Measurements from ENCODE around the gene PIGQ. TPM values are rescaled to one million over a fixed set of nuclear protein-coding genes. Genes with fewer than 3 reads are reported as not detected.

Gene PIGQ
- polyA plus RNA-seq, 1 of the 3 experiments (the other 2 are of a cell fraction) = 38.7 TPM

DNA sequence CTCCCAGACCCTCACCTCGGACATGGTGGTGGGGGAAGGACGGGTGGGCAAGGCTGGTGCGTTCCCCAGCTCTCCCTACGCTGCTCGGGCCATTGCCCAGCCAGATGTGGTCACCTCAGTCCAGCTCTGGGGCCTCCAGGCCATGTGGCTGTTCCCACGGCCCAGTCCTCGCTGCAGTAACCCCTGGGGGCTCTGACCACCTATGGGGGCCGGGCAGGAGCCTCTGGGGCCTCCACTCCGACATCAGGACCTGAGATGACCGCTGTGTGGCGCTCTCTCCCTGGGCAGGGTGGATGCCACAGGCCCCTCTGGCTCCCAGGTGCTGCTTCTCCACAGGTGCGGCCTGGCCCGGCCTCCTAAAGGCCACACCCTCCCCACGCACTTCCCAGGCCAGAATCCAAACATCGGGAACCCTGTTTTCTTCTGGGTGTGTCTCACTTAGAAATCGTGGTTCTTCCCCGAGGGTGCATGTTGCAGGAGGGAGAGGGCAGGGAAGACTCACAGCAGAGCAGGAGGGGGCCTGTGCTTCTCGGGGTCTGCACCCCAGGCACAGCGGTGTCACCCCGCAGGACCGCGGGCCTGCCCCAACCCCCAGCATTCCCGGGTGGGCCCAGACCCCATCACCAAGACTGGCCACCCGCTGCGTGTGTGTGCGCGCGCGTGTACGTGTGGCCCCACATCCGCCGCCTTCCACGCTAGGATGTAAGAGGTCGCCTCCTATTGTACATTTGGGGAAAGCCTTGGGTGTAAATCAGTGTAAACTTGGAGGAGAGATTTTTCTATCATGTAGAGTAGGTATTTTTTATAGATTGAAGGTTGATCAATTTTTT is 48.2 kb upstream of the PIGQ start:
- WGBS (ENCODE audit: low lambda C conversion rate) = 80% methylated on average over 11 of the region's 34 CpGs
- Histone ChIP-seq H3K4me3 (ENCODE audit: low read depth in 2 of 2, low read length in 1 of 2) (no peak overlapping the region), H3K27ac (ENCODE audit: low read depth in 2 of 2, low read length in 1 of 2) (no peak overlapping the region), H3K36me3 (replicated peaks in 1 of 2; ENCODE audit: control insufficient read depth in 1 of 2, insufficient read depth in 2 of 2, low read length in 1 of 2) (peaks cover 0 to 20% of the 10 kb centered on the region in 2 experiments), H3K4me1 (ENCODE audit: control insufficient read depth in 1 of 2, insufficient read depth in 2 of 2, low read depth in 1 of 2, low read length in 1 of 2) (peaks cover 11 to 16% of the 10 kb centered on the region in 2 experiments; a peak in 3 of 4 replicates), H3K9me3 (no peaks in the 10 kb centered on the region), H2AFZ (ENCODE audit: low read depth) (no peak overlapping the region), H4K20me1 (ENCODE audit: insufficient read depth) (peaks cover 18% of the 10 kb centered on the region), H3K27me3 (ENCODE audit: insufficient read depth) (no peaks in the 10 kb centered on the region), H3K79me2 (ENCODE audit: insufficient read depth) (peaks cover 13% of the 10 kb centered on the region; the same call in 1 of the 2 replicates), H3F3A (replicated peaks; ENCODE audit: insufficient read depth) (peaks cover 18% of the 10 kb centered on the region), H3K9ac (no peak overlapping the region), H3K9me2 (no peaks in the 10 kb centered on the region), H3K4me2 (no peak overlapping the region)
- ChIA-PET POLR2A (interaction anchor here (1.3 kb wide), 1 partner anchor 44 kb away, joined by 3 read pairs; no protein-coding TSS in a partner anchor), CTCF (no interaction called here)
- DNase-seq = no peak
- TF ChIP-seq SMC3 (IDR thresholded peaks at IDR 0.05; ENCODE audit: low read depth, low read length) (no peak), FOXM1 (IDR thresholded peaks at IDR 0.05; ENCODE audit: low read depth) (no peak), FOSL2 (IDR thresholded peaks at IDR 0.05; ENCODE audit: borderline replicate concordance, low read depth) (no peak), GATA2 (CRISPR knock-in tag; IDR thresholded peaks at IDR 0.05) (no peak), YY1 (IDR thresholded peaks at IDR 0.05; ENCODE audit: low read depth) (no peak), RCOR1 (IDR thresholded peaks at IDR 0.05; ENCODE audit: low read length) (no peak), CHD2 (IDR thresholded peaks at IDR 0.05; ENCODE audit: low read length, partially characterized antibody) (no peak), GABPA (IDR thresholded peaks at IDR 0.05; ENCODE audit: low read depth) (no peak), RFX5 (IDR thresholded peaks at IDR 0.05; ENCODE audit: low read length) (no peak), NRF1 (IDR thresholded peaks at IDR 0.05; ENCODE audit: low read depth, low read length) (no peak), RAD21 (IDR thresholded peaks at IDR 0.05; ENCODE audit: low read length) (no peak)
- TF ChIP-seq, protein P1, sequence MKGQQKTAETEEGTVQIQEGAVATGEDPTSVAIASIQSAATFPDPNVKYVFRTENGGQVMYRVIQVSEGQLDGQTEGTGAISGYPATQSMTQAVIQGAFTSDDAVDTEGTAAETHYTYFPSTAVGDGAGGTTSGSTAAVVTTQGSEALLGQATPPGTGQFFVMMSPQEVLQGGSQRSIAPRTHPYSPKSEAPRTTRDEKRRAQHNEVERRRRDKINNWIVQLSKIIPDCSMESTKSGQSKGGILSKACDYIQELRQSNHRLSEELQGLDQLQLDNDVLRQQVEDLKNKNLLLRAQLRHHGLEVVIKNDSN (IDR thresholded peaks at IDR 0.05; ENCODE audit: borderline replicate concordance, low read depth) = no peak
- TF ChIP-seq, protein P2, sequence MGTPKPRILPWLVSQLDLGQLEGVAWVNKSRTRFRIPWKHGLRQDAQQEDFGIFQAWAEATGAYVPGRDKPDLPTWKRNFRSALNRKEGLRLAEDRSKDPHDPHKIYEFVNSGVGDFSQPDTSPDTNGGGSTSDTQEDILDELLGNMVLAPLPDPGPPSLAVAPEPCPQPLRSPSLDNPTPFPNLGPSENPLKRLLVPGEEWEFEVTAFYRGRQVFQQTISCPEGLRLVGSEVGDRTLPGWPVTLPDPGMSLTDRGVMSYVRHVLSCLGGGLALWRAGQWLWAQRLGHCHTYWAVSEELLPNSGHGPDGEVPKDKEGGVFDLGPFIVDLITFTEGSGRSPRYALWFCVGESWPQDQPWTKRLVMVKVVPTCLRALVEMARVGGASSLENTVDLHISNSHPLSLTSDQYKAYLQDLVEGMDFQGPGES (IDR thresholded peaks at IDR 0.05; ENCODE audit: low read depth, low read length) = no peak
- TF ChIP-seq, protein P3, sequence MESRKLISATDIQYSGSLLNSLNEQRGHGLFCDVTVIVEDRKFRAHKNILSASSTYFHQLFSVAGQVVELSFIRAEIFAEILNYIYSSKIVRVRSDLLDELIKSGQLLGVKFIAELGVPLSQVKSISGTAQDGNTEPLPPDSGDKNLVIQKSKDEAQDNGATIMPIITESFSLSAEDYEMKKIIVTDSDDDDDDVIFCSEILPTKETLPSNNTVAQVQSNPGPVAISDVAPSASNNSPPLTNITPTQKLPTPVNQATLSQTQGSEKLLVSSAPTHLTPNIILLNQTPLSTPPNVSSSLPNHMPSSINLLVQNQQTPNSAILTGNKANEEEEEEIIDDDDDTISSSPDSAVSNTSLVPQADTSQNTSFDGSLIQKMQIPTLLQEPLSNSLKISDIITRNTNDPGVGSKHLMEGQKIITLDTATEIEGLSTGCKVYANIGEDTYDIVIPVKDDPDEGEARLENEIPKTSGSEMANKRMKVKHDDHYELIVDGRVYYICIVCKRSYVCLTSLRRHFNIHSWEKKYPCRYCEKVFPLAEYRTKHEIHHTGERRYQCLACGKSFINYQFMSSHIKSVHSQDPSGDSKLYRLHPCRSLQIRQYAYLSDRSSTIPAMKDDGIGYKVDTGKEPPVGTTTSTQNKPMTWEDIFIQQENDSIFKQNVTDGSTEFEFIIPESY (IDR thresholded peaks at IDR 0.05; ENCODE audit: borderline replicate concordance, low read depth) = no peak
- TF ChIP-seq, protein P4, sequence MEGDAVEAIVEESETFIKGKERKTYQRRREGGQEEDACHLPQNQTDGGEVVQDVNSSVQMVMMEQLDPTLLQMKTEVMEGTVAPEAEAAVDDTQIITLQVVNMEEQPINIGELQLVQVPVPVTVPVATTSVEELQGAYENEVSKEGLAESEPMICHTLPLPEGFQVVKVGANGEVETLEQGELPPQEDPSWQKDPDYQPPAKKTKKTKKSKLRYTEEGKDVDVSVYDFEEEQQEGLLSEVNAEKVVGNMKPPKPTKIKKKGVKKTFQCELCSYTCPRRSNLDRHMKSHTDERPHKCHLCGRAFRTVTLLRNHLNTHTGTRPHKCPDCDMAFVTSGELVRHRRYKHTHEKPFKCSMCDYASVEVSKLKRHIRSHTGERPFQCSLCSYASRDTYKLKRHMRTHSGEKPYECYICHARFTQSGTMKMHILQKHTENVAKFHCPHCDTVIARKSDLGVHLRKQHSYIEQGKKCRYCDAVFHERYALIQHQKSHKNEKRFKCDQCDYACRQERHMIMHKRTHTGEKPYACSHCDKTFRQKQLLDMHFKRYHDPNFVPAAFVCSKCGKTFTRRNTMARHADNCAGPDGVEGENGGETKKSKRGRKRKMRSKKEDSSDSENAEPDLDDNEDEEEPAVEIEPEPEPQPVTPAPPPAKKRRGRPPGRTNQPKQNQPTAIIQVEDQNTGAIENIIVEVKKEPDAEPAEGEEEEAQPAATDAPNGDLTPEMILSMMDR (IDR thresholded peaks at IDR 0.05) = no peak
